ENCODE results near the gene ZNF660.

DNA sequence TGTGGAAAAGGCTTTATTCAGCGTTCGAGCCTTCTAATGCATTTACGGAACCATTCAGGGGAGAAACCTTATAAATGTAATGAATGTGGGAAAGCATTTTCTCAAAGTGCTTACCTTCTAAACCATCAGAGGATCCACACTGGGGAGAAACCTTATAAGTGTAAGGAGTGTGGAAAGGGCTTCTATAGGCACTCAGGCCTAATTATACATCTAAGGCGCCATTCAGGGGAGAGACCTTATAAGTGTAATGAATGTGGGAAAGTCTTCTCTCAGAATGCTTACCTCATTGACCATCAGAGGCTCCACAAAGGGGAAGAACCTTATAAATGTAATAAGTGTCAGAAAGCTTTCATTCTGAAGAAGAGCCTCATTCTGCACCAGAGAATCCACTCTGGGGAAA lies 57.6 kb downstream of the ZNF660 start:
- TF ChIP-seq, protein P1, sequence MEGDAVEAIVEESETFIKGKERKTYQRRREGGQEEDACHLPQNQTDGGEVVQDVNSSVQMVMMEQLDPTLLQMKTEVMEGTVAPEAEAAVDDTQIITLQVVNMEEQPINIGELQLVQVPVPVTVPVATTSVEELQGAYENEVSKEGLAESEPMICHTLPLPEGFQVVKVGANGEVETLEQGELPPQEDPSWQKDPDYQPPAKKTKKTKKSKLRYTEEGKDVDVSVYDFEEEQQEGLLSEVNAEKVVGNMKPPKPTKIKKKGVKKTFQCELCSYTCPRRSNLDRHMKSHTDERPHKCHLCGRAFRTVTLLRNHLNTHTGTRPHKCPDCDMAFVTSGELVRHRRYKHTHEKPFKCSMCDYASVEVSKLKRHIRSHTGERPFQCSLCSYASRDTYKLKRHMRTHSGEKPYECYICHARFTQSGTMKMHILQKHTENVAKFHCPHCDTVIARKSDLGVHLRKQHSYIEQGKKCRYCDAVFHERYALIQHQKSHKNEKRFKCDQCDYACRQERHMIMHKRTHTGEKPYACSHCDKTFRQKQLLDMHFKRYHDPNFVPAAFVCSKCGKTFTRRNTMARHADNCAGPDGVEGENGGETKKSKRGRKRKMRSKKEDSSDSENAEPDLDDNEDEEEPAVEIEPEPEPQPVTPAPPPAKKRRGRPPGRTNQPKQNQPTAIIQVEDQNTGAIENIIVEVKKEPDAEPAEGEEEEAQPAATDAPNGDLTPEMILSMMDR (IDR thresholded peaks at IDR 0.05): no peak
- no peak for TF ChIP-seq POLR2A (IDR thresholded peaks at IDR 0.05)
